Fibroblast of lung (primary cell): ENCODE data around the gene NOS1AP.

Experiments used
- CTCF ChIP-seq, 2 donors: IDR thresholded peaks in 1 of 2; conservative IDR thresholded peaks in 1 of 2; 1 replicate in 1 of 2; 2 replicates in 1 of 2; pipeline ENCODE4 v1.5.1; 2011 to 2012; ENCODE audit warnings: low read length in 2 of 2, control low read depth in 1 of 2, inconsistent platforms in 1 of 2, low read depth in 1 of 2, mild to moderate bottlenecking in 1 of 2
- EZH2 ChIP-seq: IDR thresholded peaks from 2 replicates; pipeline ENCODE4 v1.5.1; 2012; ENCODE audit warnings: low read length, control low read depth, mild to moderate bottlenecking; ENCODE audit errors: missing control alignments

GRCh38 chr1:162363823-162364222, 294.3 kb downstream of the NOS1AP start:
- TF ChIP-seq CTCF (conservative IDR thresholded peaks at IDR 0.05 in 1 of 2, IDR thresholded peaks at IDR 0.05 in 1 of 2; ENCODE audit: low read depth in 1 of 2, low read length in 2 of 2) = no peak
- no peak for TF ChIP-seq EZH2
